ENCODE measurements around the gene CCDC88A. TPM values are rescaled to one million over a fixed set of nuclear protein-coding genes. Genes with fewer than 3 reads are reported as not detected.

The CCDC88A gene
- total RNA-seq, 1 donor = 111 TPM

Small RNA genes within 50 kb of the gene (small RNA-seq; reads per million reads assigned to genes)
- gene RF00019 (not detected), gene RNU6-221P (not detected), gene RNU6-775P (not detected)

Other genes with a start within 250 kb of the CCDC88A start
- 14.3 and 36.5 TPM in 2 replicates for gene CLHC1, start 187.6 kb downstream of the CCDC88A start, total RNA-seq (ENCODE audit: low replicate concordance)
- gene RPS27A, start 187.2 kb downstream of the CCDC88A start, total RNA-seq (ENCODE audit: low replicate concordance) = 1,779 and 1,984 TPM in 2 replicates
- 37.5 and 66.2 TPM in 2 replicates for gene MTIF2, start 150.6 kb downstream of the CCDC88A start, total RNA-seq (ENCODE audit: low replicate concordance)
- gene CFAP36, start 99.9 kb upstream of the CCDC88A start, total RNA-seq (ENCODE audit: low replicate concordance) = 25.2 and 46.1 TPM in 2 replicates
- 57.1 and 74.9 TPM in 2 replicates for gene PPP4R3B, start 197.8 kb upstream of the CCDC88A start, total RNA-seq (ENCODE audit: low replicate concordance)